ENCODE results near the gene TMEM53.

DNA sequence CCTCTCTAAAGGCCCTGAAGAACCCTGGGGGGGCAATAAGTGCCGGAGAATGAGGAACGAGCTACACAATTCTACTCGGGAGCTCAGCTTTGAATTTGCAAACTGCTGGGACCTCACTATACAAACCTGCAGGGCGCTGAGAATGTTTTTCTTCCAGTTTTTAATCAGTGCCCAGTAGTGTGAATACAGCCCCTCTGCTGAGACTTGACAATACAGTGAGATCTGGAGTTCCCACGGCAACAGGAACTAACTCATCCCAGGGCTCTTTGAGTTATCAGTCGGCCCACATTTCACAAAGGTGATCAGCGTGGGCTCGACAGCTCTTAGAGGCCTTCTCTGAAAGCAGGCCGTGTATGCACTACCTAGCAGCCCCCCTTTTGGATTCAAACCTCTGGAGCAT, 41.7 kb downstream of the TMEM53 start:
- TF ChIP-seq, protein P1, sequence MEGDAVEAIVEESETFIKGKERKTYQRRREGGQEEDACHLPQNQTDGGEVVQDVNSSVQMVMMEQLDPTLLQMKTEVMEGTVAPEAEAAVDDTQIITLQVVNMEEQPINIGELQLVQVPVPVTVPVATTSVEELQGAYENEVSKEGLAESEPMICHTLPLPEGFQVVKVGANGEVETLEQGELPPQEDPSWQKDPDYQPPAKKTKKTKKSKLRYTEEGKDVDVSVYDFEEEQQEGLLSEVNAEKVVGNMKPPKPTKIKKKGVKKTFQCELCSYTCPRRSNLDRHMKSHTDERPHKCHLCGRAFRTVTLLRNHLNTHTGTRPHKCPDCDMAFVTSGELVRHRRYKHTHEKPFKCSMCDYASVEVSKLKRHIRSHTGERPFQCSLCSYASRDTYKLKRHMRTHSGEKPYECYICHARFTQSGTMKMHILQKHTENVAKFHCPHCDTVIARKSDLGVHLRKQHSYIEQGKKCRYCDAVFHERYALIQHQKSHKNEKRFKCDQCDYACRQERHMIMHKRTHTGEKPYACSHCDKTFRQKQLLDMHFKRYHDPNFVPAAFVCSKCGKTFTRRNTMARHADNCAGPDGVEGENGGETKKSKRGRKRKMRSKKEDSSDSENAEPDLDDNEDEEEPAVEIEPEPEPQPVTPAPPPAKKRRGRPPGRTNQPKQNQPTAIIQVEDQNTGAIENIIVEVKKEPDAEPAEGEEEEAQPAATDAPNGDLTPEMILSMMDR (IDR thresholded peaks at IDR 0.05): no peak
- no peak for TF ChIP-seq EP300 (IDR thresholded peaks at IDR 0.05)

Data from ovary (tissue), 3 donors.